NCI-H226 (cell line): Measurements from ENCODE around the gene TRAPPC12.
"Not testable (repeated sequence)": the region's sequence is repeated elsewhere in the genome, so short reads cannot be mapped to it uniquely, and the experiment has no call there.

Experiments
- DNase-seq: peaks from one replicate; pipeline ENCODE4 v3.0.0-alpha.2; 2015

Gene TRAPPC12

GRCh38 chr2:3488855-3489763 lies 109.6 kb downstream of the TRAPPC12 start:
- no peak for DNase-seq

GRCh38 chr2:3489764-3490115 lies 110.2 kb downstream of the TRAPPC12 start:
- no peak for DNase-seq

GRCh38 chr2:3490191-3491170 lies 111.0 kb downstream of the TRAPPC12 start:
- DNase-seq, result no peak

GRCh38 chr2:3491306-3491705 lies 111.8 kb downstream of the TRAPPC12 start:
- no peak for DNase-seq

- no peak for DNase-seq
Measured at GRCh38 chr2:3491716-3492474, 112.4 kb downstream of the TRAPPC12 start.

- DNase-seq, result not testable (repeated sequence)
Measured at GRCh38 chr2:3492475-3492787, 112.9 kb downstream of the TRAPPC12 start.

- DNase-seq, result peak; percentile 79
Measured at GRCh38 chr2:3492951-3493614, 113.6 kb downstream of the TRAPPC12 start.

GRCh38 chr2:3493615-3494007 lies 114.1 kb downstream of the TRAPPC12 start:
- peak; percentile 80 for DNase-seq

GRCh38 chr2:3494984-3495666 lies 115.6 kb downstream of the TRAPPC12 start:
- DNase-seq, result no peak

- not testable (repeated sequence) for DNase-seq
Measured at GRCh38 chr2:3496708-3497080, 117.2 kb downstream of the TRAPPC12 start.

- DNase-seq, result no peak
Measured at GRCh38 chr2:3498783-3499394, 119.4 kb downstream of the TRAPPC12 start.

GRCh38 chr2:3500326-3500899 lies 120.9 kb downstream of the TRAPPC12 start:
- no peak for DNase-seq

- no peak for DNase-seq
Measured at GRCh38 chr2:3503046-3503445, 123.6 kb downstream of the TRAPPC12 start.

- no peak for DNase-seq
Measured at GRCh38 chr2:3503483-3503882, 124.0 kb downstream of the TRAPPC12 start.

- DNase-seq, result no peak
Measured at GRCh38 chr2:3504741-3505140, 125.2 kb downstream of the TRAPPC12 start.

- DNase-seq, result no peak
Measured at GRCh38 chr2:3505771-3506170, 126.3 kb downstream of the TRAPPC12 start.

- no peak for DNase-seq
Measured at GRCh38 chr2:3512086-3512485, 132.6 kb downstream of the TRAPPC12 start.

- no peak for DNase-seq
Measured at GRCh38 chr2:3513026-3513810, 133.7 kb downstream of the TRAPPC12 start.

GRCh38 chr2:3515438-3515837 lies 135.9 kb downstream of the TRAPPC12 start:
- DNase-seq, result not testable (repeated sequence)

- no peak for DNase-seq
Measured at GRCh38 chr2:3516831-3517230, 137.3 kb downstream of the TRAPPC12 start.
